Ovary (tissue), 3 donors: Measurements from ENCODE around the gene PRDM16.

Source experiments
- POLR2A ChIP-seq: fragments of 450-650 bp; IDR thresholded peaks from one replicate; pipeline ENCODE4 v1.6.1; 2017; ENCODE audit warnings: antibody characterized with exemption, mild to moderate bottlenecking, moderate library complexity
- TF ChIP-seq, protein P1 (sequence below), 3 donors: fragments of 450-650 bp in 2 of 3; fragments of 200-600 bp in 1 of 3; IDR thresholded peaks; one replicate each; pipeline versions ENCODE4 v1.5.1 to v1.8.0; 2016 to 2022; ENCODE audit warnings: antibody characterized with exemption in 3 of 3, mild to moderate bottlenecking in 1 of 3
- donor health status: DM: no; HTN: no; CAD: no.

DNA sequence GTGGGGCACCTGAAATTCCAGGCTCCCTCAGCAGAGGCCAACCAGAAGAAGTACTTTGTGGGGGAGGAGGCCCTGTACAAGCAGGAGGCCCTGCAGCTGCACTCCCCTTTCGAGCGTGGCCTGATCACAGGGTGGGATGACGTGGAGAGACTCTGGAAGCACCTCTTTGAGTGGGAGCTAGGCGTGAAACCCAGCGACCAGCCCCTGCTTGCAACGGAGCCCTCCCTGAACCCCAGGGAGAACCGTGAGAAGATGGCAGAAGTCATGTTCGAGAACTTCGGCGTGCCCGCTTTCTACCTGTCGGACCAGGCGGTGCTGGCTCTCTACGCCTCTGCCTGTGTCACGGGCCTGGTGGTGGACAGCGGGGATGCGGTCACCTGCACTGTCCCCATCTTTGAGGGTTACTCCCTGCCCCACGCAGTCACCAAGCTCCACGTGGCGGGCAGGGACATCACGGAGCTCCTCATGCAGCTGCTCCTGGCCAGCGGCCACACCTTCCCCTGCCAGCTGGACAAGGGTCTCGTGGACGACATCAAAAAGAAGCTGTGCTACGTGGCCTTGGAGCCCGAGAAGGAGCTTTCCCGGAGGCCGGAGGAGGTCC, 47.1 kb upstream of the PRDM16 start:
- TF ChIP-seq, protein P1, sequence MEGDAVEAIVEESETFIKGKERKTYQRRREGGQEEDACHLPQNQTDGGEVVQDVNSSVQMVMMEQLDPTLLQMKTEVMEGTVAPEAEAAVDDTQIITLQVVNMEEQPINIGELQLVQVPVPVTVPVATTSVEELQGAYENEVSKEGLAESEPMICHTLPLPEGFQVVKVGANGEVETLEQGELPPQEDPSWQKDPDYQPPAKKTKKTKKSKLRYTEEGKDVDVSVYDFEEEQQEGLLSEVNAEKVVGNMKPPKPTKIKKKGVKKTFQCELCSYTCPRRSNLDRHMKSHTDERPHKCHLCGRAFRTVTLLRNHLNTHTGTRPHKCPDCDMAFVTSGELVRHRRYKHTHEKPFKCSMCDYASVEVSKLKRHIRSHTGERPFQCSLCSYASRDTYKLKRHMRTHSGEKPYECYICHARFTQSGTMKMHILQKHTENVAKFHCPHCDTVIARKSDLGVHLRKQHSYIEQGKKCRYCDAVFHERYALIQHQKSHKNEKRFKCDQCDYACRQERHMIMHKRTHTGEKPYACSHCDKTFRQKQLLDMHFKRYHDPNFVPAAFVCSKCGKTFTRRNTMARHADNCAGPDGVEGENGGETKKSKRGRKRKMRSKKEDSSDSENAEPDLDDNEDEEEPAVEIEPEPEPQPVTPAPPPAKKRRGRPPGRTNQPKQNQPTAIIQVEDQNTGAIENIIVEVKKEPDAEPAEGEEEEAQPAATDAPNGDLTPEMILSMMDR (IDR thresholded peaks at IDR 0.05): no peak
- TF ChIP-seq POLR2A: no peak
